Lower lobe of right lung (tissue), 2 donors: ENCODE results near the gene BLOC1S5. TPM values are rescaled to one million over a fixed set of nuclear protein-coding genes. Genes with fewer than 3 reads are reported as not detected.

Experiments used
- ATAC-seq, 2 donors: fragments of 200-7000 bp; cut with Tn5 transposase; one replicate each; pipeline ENCODE4 v1.9.1; 2020 to 2022; ENCODE audit warnings: mild to moderate bottlenecking in 2 of 2, moderate library complexity in 2 of 2
- DNase-seq: peaks from one replicate; pipeline ENCODE4 v3.0.0-alpha.2; 2020
- H3K27ac ChIP-seq: fragments of 200-600 bp; one replicate; pipeline ENCODE4 v1.8.0; 2022
- H3K27me3 ChIP-seq: fragments of 200-600 bp; one replicate; pipeline ENCODE4 v1.8.0; 2022; ENCODE audit warnings: low read depth
- H3K36me3 ChIP-seq: fragments of 200-600 bp; one replicate; pipeline ENCODE4 v1.8.0; 2022; ENCODE audit warnings: mild to moderate bottlenecking
- H3K4me1 ChIP-seq: fragments of 200-600 bp; one replicate; pipeline ENCODE4 v1.8.0; 2022
- H3K4me3 ChIP-seq: fragments of 200-600 bp; one replicate; pipeline ENCODE4 v1.8.0; 2022; ENCODE audit warnings: mild to moderate bottlenecking
- H3K9me3 ChIP-seq: fragments of 200-600 bp; one replicate; pipeline ENCODE4 v1.8.0; 2022
- CTCF ChIP-seq: fragments of 200-600 bp; IDR thresholded peaks from one replicate; pipeline ENCODE4 v1.8.0; 2022; ENCODE audit warnings: antibody characterized with exemption, mild to moderate bottlenecking
- intact Hi-C: fragments of 100-400 bp; cut with DNase I; formaldehyde crosslinking; loops from one replicate; pipeline ENCODE4 v1.11.0; 2022
- total RNA-seq: library from RNA; stranded (reverse); fragmentation: NEBNext Ultra II Directional; extraction: Animal tissue kit (Norgen Biotek cat#: 25700); gene quantifications from one replicate; pipeline ENCODE4 v1.2.1, GENCODE V29; 2021
- donor health status: DM: no; HTN: yes; CAD: no; lungs with severe emphysema.

BLOC1S5 gene
- total RNA-seq, 1 donor from 2014 or later: 11.8 TPM

GRCh38 chr6:8029243-8029870 is 34.8 kb downstream of the BLOC1S5 start:
- Histone ChIP-seq H3K9me3 (no peaks in the 10 kb centered on the region), H3K36me3 (no peaks in the 10 kb centered on the region), H3K4me1 (peaks cover 9% of the 10 kb centered on the region), H3K27me3 (no peaks in the 10 kb centered on the region), H3K4me3 (no peak overlapping the region), H3K27ac (no peak overlapping the region)
- ATAC-seq (no peak), DNase-seq (no peak)
- no peak for TF ChIP-seq CTCF
- intact Hi-C loops: no loop called here

GRCh38 chr6:8027965-8028651 is 36.1 kb downstream of the BLOC1S5 start:
- Histone ChIP-seq H3K4me3 (no peak overlapping the region), H3K27me3 (no peaks in the 10 kb centered on the region), H3K27ac (no peak overlapping the region), H3K4me1 (peaks cover 9% of the 10 kb centered on the region), H3K9me3 (no peaks in the 10 kb centered on the region), H3K36me3 (no peaks in the 10 kb centered on the region)
- no peak for TF ChIP-seq CTCF
- ATAC-seq (no peak), DNase-seq (no peak)
- intact Hi-C loops: no loop called here

GRCh38 chr6:8026800-8027199 is 37.4 kb downstream of the BLOC1S5 start:
- no peak for TF ChIP-seq CTCF
- Histone ChIP-seq H3K4me3 (no peak overlapping the region), H3K27ac (no peak overlapping the region), H3K4me1 (peaks cover 9% of the 10 kb centered on the region), H3K27me3 (no peaks in the 10 kb centered on the region), H3K36me3 (no peaks in the 10 kb centered on the region), H3K9me3 (no peaks in the 10 kb centered on the region)
- intact Hi-C loops: no loop called here
- ATAC-seq (no peak), DNase-seq (no peak)

- DNase-seq (no peak), ATAC-seq (no peak)
- no peaks in the 10 kb centered on the region for H3K9me3 ChIP-seq
- intact Hi-C loops: no loop called here
- H3K4me3 ChIP-seq: no peak overlapping the region
- peaks cover 9% of the 10 kb centered on the region for H3K4me1 ChIP-seq
- no peaks in the 10 kb centered on the region for H3K36me3 ChIP-seq
- H3K27ac ChIP-seq: no peak overlapping the region
- no peak for TF ChIP-seq CTCF
- no peaks in the 10 kb centered on the region for H3K27me3 ChIP-seq
These were observed 39.0 kb downstream of the BLOC1S5 start for GRCh38 chr6:8025191-8025590.

- ATAC-seq: no peak
- no peak for TF ChIP-seq CTCF
- H3K4me1 ChIP-seq: peaks cover 8% of the 10 kb centered on the region
- intact Hi-C loops: no loop called here
- no peaks in the 10 kb centered on the region for H3K9me3 ChIP-seq
- H3K27me3 ChIP-seq: no peaks in the 10 kb centered on the region
- DNase-seq: no peak
- no peak overlapping the region for H3K27ac ChIP-seq
- H3K36me3 ChIP-seq: no peaks in the 10 kb centered on the region
- H3K4me3 ChIP-seq: no peak overlapping the region
These were observed 40.6 kb downstream of the BLOC1S5 start for GRCh38 chr6:8023638-8024037.
